Cerebellar nuclear complex (tissue), 1 donor: ENCODE data around the gene FOXN3.
A peak's percentile ranks its signal among the peaks of the same experiment; 100 is the strongest.

Experiments
- DNase-seq, 2 experiments: peaks; one replicate each; lab custom pipeline; 2025; lab: John Stamatoyannopoulos, UW

Gene FOXN3

DNA sequence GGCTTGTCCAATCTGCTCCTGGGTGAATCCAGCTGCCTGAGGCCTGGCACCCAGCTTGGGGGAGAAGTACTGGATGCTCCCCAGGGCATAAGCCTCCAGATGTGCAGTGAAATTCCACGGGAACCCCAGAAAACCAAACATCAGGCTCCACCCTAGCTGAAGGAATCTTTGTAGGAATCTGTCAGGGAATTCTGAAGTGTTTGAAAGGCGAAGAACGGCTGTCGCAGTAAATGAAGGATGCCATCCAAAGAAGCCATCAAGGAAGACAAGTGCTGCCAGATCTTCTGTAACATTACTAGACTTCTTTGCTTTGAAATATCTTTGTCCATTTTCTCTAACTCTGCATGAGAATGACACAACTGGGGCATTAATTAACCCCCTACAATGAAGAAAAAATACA is 219.4 kb downstream of the FOXN3 start:
- no peak for DNase-seq

- no peak for DNase-seq
Observed at GRCh38 chr14:89196545-89196944, 220.5 kb downstream of the FOXN3 start.

DNA sequence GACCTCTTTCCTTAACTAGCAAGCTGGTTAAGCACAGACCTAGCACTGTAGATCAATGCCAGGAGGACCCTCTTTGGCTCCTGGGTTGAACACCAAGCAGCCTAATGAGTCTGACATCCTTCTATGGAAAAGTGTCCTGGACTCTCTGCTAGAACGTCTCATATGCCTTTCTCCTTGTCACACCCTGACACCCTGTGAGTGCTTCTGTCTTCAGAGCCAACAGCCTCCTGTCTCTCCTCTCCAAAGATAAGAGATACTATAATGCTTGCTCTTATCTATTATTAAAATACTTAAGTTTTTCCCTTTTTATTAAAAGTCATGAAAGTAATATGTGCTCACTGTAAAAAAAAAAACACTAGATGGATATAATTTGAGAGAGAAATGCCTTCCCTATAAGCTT is 222.7 kb downstream of the FOXN3 start:
- DNase-seq, result no peak

DNA sequence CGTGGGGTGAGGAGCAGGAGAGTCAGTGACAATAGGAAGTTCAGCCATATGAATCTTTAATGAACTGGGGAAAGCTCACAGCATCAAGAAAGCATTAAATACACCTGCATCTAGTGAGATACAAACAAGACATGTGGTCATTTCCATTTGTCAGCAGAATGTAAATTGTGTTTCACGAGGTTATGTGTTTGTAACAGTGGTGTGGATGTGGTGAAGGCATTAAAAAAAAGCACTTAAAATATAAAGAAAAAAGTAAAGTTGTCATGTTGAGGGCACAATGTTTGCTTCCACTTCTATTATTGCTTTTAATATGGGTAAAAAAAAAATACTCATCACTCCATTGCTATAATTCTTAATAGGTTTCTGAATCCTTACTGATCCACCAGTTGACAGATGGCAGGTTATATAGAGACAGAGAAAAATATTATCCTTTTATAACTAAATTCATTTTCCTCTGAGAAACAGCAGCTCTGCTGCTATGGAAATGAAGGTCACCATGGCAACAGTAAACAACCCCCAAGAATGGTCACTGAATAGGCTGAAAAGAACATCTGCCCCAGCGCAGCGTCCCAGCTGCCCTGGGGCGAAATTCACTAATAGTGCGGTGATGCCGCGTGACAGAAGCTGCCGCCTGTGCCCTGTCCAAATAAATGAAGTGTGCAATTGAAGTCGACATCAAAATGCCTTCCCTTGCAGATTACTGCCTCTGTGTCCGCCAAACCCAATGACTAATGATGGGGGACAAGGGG is 226.1 kb downstream of the FOXN3 start:
- no peak for DNase-seq

- DNase-seq, result no peak
Observed at GRCh38 chr14:89188492-89188891, 228.5 kb downstream of the FOXN3 start.

- no peak for DNase-seq
Observed at GRCh38 chr14:89187501-89187900, 229.5 kb downstream of the FOXN3 start.

GRCh38 chr14:89186856-89187376 is 230.1 kb downstream of the FOXN3 start:
- no peak for DNase-seq

DNA sequence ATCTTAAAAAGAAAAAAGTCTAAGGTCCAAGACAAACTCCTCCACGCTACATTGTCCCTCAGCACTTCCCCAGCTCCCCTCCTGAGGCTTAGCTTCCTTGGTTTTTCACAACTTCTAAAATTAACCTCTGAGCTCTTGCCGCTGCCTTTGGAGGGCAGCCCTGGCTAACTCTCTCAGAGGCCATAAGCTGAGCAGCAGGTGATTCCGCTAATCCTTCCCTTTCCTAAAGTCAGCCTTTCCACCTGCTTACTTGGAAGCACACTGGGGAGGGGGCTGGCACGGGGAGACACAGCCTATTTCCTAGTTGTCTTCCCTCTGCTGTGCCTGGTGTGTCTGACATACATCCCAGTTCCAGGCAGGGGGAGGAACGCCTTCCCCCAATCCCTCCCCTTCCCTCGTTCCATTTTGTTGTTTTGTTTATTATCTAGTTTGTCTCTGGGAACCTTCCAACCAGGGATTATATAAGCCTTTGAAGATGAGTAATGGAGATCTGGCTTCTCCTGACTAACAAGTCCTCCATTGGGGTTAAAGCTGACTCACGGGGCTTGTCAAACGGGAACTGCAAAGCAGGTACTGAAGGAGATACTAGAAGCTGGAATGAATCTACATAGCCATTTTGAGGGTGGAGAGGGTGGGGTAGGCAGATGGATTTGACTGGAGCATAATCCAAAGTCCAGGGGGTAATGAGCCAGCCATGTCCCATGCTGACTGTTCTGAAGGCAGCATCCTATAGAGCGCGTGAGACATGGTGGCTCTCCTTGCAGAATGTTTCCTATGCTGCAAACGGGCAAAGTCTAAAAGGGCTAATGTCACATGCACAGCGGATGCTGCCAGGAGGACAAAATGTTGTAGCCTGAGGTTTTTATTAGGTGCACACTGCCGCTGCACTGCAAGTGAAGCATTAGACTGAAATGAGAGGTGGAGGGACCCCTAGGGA is 230.8 kb downstream of the FOXN3 start:
- DNase-seq, result peak; percentile 99

- peak; percentile 43 to 83 for DNase-seq
Observed at GRCh38 chr14:89184952-89185351, 232.1 kb downstream of the FOXN3 start.

DNA sequence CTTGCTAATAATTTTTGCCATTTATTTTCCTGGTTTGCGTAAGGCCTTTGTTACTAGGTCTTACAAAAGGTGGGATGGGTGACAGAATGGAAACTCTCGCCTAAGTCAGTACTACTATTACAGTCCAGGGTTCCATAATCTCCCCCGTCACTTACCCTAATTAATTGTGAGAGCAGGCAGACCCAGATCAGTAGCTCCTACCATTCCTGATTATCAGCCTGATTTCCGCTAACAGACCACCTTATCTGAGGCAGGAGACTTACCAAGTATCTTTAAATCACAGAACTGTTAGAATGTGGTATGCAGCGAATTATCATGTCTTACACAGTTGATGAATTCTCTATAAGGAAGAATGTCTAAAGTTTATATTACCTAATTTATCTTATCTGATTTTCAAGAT is 234.7 kb downstream of the FOXN3 start:
- DNase-seq, result no peak

DNA sequence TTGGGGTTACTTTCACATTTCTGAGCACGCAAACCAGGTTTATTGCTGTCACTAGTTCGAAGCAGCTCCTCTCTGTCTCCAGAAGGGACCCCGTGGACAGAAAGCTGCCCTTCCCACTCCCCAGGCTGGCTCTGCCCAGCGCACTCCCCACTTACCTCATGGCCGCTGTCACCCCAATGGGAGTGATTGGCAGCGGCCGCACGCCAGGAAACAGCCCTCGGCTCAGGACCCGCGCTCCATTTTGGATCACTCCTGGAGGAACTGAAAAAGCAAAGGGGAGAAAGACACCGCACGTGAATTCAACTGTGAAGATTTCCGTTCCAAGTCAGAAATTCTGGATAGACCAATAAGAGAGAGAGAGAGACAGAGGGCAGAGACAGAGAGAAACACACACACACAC is 236.5 kb downstream of the FOXN3 start:
- DNase-seq, result no peak

- DNase-seq, result no peak
Observed at GRCh38 chr14:89179891-89180404, 237.1 kb downstream of the FOXN3 start.

DNA sequence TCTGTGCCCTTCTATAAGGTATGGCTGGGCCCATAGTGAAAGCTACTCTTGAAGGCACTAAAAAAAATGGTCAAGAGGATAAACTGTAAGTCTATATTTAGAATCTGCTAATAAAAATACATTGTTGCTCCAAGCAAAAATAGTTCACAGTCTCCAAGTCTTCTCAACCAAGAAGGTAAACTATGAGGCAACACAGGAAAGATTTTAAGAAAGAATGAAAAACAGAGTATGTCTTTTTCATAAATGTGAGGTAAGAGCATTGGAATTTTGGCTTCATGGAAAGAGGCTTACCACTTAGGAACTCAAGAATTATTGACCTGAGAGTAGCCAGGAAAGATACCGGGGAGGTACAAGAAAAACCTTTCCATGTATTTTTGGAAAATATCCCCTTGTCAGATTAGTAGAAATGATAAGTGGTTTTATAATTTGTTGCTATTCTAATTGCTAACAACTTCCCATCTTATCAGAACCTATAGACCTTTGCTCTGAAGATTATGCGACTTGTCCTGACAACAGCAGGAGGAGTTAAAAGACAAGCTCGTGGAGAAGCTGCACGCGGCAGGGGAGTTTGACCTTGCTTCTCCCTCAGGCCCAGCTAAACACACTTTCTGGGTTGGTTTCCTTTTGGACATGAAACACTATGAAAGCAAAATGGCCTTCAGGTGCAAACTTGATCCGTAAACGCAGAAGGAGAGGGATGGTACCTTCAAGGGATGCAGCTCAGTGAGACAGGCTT is 238.1 kb downstream of the FOXN3 start:
- DNase-seq, result no peak

GRCh38 chr14:89178376-89178775 is 238.7 kb downstream of the FOXN3 start:
- DNase-seq, result no peak

GRCh38 chr14:89175881-89176799 is 240.9 kb downstream of the FOXN3 start:
- DNase-seq, result no peak

- no peak for DNase-seq
Observed at GRCh38 chr14:89171628-89172027, 245.4 kb downstream of the FOXN3 start.

- no peak for DNase-seq
Observed at GRCh38 chr14:89171168-89171567, 245.9 kb downstream of the FOXN3 start.

DNA sequence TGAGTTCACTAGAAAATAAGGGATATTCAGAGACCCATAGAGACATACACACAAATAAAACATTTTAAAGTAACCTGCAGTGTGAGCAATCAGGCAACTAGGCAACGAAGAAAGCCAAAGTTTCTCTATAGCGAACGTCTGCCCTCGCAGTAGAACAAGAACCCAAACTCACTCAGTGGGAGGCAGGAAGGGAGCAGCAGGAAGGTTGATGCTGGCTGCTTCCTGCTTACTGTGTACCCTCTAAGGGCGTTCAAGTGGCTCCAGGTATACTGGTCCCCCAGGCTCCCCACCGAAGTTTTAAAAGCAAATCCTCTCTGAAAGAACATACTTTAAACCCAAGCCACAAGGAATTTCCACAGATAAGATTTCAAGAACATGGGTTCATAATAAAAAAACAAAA is 249.3 kb downstream of the FOXN3 start:
- no peak for DNase-seq

DNA sequence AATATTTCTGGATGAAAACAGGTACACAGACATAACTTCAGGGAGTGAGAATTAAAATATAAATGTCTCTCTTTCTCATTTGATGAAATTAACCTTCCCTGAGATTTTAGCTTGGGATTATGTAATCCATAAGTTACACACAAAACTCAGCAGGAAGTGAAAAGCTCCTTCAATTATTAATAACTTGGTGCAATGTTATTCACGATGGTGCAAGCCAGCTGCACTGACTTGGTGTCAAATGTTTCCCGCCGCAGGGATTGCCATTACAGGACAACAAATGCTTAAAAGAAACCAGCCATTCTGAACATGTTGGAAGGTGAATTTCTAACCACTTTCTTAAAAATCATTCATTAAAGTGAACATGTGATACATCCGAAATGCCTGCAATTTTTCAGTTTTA is 250.4 kb downstream of the FOXN3 start:
- DNase-seq, result no peak

DNA sequence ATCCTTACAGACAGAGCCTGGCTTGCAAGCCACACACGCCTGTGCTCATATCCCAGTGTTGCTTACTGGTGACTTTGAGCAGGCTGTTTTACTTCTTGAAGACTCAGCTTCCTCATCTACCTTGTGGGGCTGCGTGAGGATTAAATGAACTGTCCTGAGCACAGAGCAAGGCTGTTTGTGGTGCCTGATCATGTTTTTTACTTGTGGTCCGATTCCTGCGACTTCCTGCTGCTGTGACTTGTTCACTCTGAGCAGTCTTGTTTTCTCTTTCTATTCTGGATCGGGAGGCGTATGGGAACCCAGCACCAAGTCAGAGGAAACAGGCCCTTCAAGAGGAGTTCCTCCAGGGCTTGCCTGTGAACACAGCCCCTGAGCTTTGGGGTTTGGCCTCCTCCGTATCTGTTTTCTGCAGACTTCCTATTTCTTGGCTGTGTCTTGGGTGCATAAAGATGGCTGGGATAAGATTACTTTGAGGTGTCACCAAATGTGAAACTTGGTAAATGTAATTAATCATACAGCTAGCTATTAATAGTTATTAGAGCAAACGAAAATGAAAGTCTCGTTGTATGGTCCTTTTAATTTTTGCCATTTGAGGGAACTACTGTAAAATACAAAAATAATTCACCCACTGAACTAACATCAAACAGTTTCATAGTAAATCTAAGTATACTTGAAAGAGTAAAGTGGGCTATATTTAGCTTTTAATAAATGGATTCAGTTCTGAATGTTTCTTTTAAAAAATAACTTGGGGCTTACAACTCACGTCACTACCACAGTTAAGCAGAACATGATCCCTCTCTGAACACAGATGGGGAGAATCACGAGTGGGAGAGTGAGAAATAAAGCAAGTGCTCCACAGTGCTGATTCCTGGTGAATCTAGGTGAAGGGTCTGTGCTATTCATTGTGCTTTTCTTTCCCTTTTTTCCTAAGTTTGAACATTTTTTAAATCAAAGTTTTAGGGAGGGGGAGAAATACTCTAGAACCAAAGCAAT is 251.5 kb downstream of the FOXN3 start:
- DNase-seq, result no peak
